WERI-Rb-1 (cell line): ENCODE measurements around the gene RAD21L1.

Experiments used
- DNase-seq: peaks from one replicate; pipeline ENCODE4 v3.0.0-alpha.2; 2020
- H3K27ac ChIP-seq: fragments of 250-450 bp; sonication (Bioruptor Pico); 2 replicates; pipeline ENCODE4 v1.5.1; 2020; ENCODE audit warnings: mild to moderate bottlenecking, moderate library complexity
- H3K27me3 ChIP-seq: fragments of 250-450 bp; sonication (Bioruptor Pico); 2 replicates; pipeline ENCODE4 v1.5.1; 2021; ENCODE audit warnings: mild to moderate bottlenecking, low read depth, moderate library complexity; ENCODE audit not compliant: insufficient read depth, severe bottlenecking
- H3K36me3 ChIP-seq: fragments of 250-450 bp; sonication (Bioruptor Pico); 2 replicates; pipeline ENCODE4 v1.5.1; 2020; ENCODE audit warnings: mild to moderate bottlenecking, moderate library complexity
- H3K4me3 ChIP-seq: 2 replicates; pipeline ENCODE4 v1.5.1; 2011; ENCODE audit warnings: low read depth, mild to moderate bottlenecking, control low read depth, low read length
- H3K9me3 ChIP-seq: fragments of 250-450 bp; sonication (Bioruptor Pico); 2 replicates; pipeline ENCODE4 v1.5.1; 2021; ENCODE audit warnings: mild to moderate bottlenecking, moderate library complexity; ENCODE audit not compliant: severe bottlenecking
- TF ChIP-seq, protein P1 (sequence below): IDR thresholded peaks from 2 replicates; pipeline ENCODE4 v1.5.1; 2011; ENCODE audit warnings: low read depth, mild to moderate bottlenecking, control low read depth, inconsistent platforms, low read length

RAD21L1 gene

DNA sequence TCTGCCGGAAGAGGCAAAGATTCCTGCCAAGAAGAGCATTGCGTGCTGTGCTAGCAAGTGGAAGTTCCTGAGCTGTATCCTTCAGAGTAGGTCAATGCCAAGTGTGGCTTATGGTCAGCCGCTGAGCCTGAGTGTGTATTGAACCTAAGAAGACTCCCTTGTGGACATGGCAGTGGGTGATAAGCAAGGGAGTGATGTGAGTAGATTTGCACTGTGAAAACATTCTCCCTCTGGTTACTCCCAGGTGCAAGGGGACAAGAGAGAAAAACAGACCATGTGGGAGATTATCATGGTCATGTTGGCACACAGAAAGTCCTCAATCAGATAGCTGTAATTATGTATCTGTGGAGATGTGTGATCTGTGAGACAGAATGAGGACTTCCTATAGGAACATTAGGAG, 35.0 kb upstream of the RAD21L1 start:
- no peak for DNase-seq
- Histone ChIP-seq H3K36me3 (no peaks in the 10 kb centered on the region), H3K27me3 (no peaks in the 10 kb centered on the region), H3K9me3 (no peaks in the 10 kb centered on the region), H3K27ac (no peak overlapping the region), H3K4me3 (no peak overlapping the region)
- TF ChIP-seq, protein P1, sequence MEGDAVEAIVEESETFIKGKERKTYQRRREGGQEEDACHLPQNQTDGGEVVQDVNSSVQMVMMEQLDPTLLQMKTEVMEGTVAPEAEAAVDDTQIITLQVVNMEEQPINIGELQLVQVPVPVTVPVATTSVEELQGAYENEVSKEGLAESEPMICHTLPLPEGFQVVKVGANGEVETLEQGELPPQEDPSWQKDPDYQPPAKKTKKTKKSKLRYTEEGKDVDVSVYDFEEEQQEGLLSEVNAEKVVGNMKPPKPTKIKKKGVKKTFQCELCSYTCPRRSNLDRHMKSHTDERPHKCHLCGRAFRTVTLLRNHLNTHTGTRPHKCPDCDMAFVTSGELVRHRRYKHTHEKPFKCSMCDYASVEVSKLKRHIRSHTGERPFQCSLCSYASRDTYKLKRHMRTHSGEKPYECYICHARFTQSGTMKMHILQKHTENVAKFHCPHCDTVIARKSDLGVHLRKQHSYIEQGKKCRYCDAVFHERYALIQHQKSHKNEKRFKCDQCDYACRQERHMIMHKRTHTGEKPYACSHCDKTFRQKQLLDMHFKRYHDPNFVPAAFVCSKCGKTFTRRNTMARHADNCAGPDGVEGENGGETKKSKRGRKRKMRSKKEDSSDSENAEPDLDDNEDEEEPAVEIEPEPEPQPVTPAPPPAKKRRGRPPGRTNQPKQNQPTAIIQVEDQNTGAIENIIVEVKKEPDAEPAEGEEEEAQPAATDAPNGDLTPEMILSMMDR = no peak

- TF ChIP-seq, protein P1 = no peak
- Histone ChIP-seq H3K9me3 (no peaks in the 10 kb centered on the region), H3K4me3 (no peak overlapping the region), H3K27ac (no peak overlapping the region), H3K36me3 (no peaks in the 10 kb centered on the region), H3K27me3 (no peaks in the 10 kb centered on the region)
- no peak for DNase-seq
Observed at GRCh38 chr20:1191299-1191698, 34.5 kb upstream of the RAD21L1 start.

GRCh38 chr20:1195226-1195625, 30.6 kb upstream of the RAD21L1 start:
- H3K27me3 ChIP-seq = no peaks in the 10 kb centered on the region
- no peaks in the 10 kb centered on the region for H3K36me3 ChIP-seq
- H3K27ac ChIP-seq = no peak overlapping the region
- TF ChIP-seq, protein P1 = no peak
- no peak overlapping the region for H3K4me3 ChIP-seq
- H3K9me3 ChIP-seq = no peaks in the 10 kb centered on the region
- no peak for DNase-seq

- Histone ChIP-seq H3K27ac (no peak overlapping the region), H3K27me3 (no peaks in the 10 kb centered on the region), H3K36me3 (no peaks in the 10 kb centered on the region), H3K9me3 (no peaks in the 10 kb centered on the region), H3K4me3 (no peak overlapping the region)
- DNase-seq = no peak
- TF ChIP-seq, protein P1 = no peak
Observed at GRCh38 chr20:1196634-1197033, 29.2 kb upstream of the RAD21L1 start.

DNA sequence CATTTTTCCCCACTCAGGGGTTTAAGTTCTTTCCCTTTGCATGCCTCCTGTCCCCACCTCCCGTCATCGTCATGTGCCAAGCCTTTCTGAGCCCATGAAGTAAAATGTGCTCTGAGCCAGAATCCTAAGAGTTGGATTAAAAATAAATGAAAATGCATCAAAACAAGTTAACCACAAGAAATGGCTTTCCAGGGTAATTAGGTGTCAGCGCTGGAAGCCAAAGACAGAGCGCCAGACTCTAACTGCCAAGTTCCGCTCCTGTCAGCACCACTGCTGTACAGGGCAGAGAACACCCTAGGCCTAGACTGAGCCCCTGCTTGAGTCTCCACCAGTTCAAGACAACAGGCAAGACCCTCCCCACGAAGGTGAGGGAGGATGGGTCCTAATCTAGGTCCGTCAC, 28.0 kb upstream of the RAD21L1 start:
- no peak overlapping the region for H3K4me3 ChIP-seq
- H3K27ac ChIP-seq = no peak overlapping the region
- no peaks in the 10 kb centered on the region for H3K9me3 ChIP-seq
- TF ChIP-seq, protein P1 = no peak
- H3K36me3 ChIP-seq = no peaks in the 10 kb centered on the region
- H3K27me3 ChIP-seq = no peaks in the 10 kb centered on the region
- DNase-seq = no peak

GRCh38 chr20:1198751-1199150, 27.1 kb upstream of the RAD21L1 start:
- Histone ChIP-seq H3K27ac (no peak overlapping the region), H3K36me3 (no peaks in the 10 kb centered on the region), H3K9me3 (no peaks in the 10 kb centered on the region), H3K27me3 (no peaks in the 10 kb centered on the region), H3K4me3 (no peak overlapping the region)
- TF ChIP-seq, protein P1 = no peak
- DNase-seq = no peak
